SK-N-SH (cell line): ENCODE measurements around the gene GIMAP4. TPM values are rescaled to one million over a fixed set of nuclear protein-coding genes. Genes with fewer than 3 reads are reported as not detected.

Experiments
- CTCF ChIA-PET: fragments of 300-600, 350-600 bp; formaldehyde crosslinking; extraction: SDS; loops from one replicate; lab custom pipeline; 2021; lab: Yijun Ruan, JAX
- POLR2A ChIA-PET: fragments of 350-600 bp; sonication (Branson Sonifier 250); formaldehyde crosslinking; extraction: SDS; loops from one replicate; lab custom pipeline; 2020; ENCODE audit warnings: antibody characterized with exemption, inconsistent platforms; lab: Yijun Ruan, JAX
- DNase-seq: peaks from one replicate; pipeline ENCODE4 v3.0.0; 2012
- H2AFZ ChIP-seq: fragments of 200-600 bp; sonication (generic); 2 replicates; pipeline ENCODE4 v1.8.1; 2016; ENCODE audit warnings: antibody characterized with exemption, mild to moderate bottlenecking, low read depth
- H3F3A ChIP-seq: fragments of 200-600 bp; sonication (generic); replicated peaks from 2 replicates; pipeline ENCODE3; 2016; ENCODE audit warnings: antibody characterized with exemption, mild to moderate bottlenecking; ENCODE audit not compliant: insufficient read depth
- H3K27ac ChIP-seq, 2 experiments: fragments of 200-500 bp in 1 of 2; fragments of 200-600 bp in 1 of 2; sonication (Bioruptor generic) in 1 of 2; sonication (generic), shearing (Covaris generic) in 1 of 2; 2 replicates each; pipeline versions ENCODE4 v1.5.1 to v1.6.1; 2014 to 2016; ENCODE audit warnings: low read depth in 2 of 2, inconsistent platforms in 1 of 2, low read length in 1 of 2, mild to moderate bottlenecking in 1 of 2, mixed read lengths in 1 of 2
- H3K27me3 ChIP-seq: fragments of 200-600 bp; sonication (generic), shearing (Covaris generic); 2 replicates; pipeline ENCODE4 v1.6.1; 2016; ENCODE audit warnings: mixed run types; ENCODE audit not compliant: insufficient read depth
- H3K36me3 ChIP-seq, 2 experiments: fragments of 200-500 bp in 1 of 2; fragments of 200-600 bp in 1 of 2; sonication (Bioruptor generic) in 1 of 2; sonication (generic) in 1 of 2; replicated peaks in 1 of 2; 2 replicates each; pipeline versions ENCODE3 to v1.5.1; 2014 to 2016; ENCODE audit warnings: low read length in 1 of 2, mild to moderate bottlenecking in 1 of 2; ENCODE audit not compliant: insufficient read depth in 2 of 2, control insufficient read depth in 1 of 2
- H3K4me1 ChIP-seq, 2 experiments: fragments of 200-500 bp in 1 of 2; fragments of 200-600 bp in 1 of 2; sonication (Bioruptor generic) in 1 of 2; sonication (generic), shearing (Covaris generic) in 1 of 2; 2 replicates each; pipeline versions ENCODE4 v1.5.1 to v1.6.1; 2014 to 2016; ENCODE audit warnings: low read depth in 1 of 2, low read length in 1 of 2, mixed run types in 1 of 2; ENCODE audit not compliant: insufficient read depth in 2 of 2, control insufficient read depth in 1 of 2
- H3K4me2 ChIP-seq: fragments of 200-600 bp; sonication (generic), shearing (Covaris generic); 2 replicates; pipeline ENCODE4 v1.6.1; 2017; ENCODE audit warnings: mixed run types
- H3K4me3 ChIP-seq, 2 experiments: fragments of 200-500 bp in 1 of 2; fragments of 200-600 bp in 1 of 2; sonication (Bioruptor generic) in 1 of 2; sonication (generic), shearing (Covaris generic) in 1 of 2; 2 replicates each; pipeline versions ENCODE4 v1.5.1 to v1.8.1; 2014 to 2016; ENCODE audit warnings: low read depth in 2 of 2, inconsistent platforms in 1 of 2, low read length in 1 of 2, mild to moderate bottlenecking in 1 of 2, mixed read lengths in 1 of 2, moderate library complexity in 1 of 2
- H3K79me2 ChIP-seq: fragments of 200-600 bp; sonication (generic); 2 replicates; pipeline ENCODE4 v1.8.1; 2017; ENCODE audit warnings: mild to moderate bottlenecking; ENCODE audit not compliant: insufficient read depth
- H3K9ac ChIP-seq: fragments of 200-600 bp; sonication (generic); 2 replicates; pipeline ENCODE4 v1.6.1; 2017; ENCODE audit warnings: mixed run types
- H3K9me2 ChIP-seq: fragments of 200-600 bp; sonication (generic); 2 replicates; pipeline ENCODE4 v1.6.1; 2017; ENCODE audit warnings: mixed run types
- H3K9me3 ChIP-seq: fragments of 200-600 bp; sonication (generic); 2 replicates; pipeline ENCODE4 v1.6.1; 2017; ENCODE audit warnings: mixed run types, mild to moderate bottlenecking, moderate library complexity
- H4K20me1 ChIP-seq: fragments of 200-600 bp; sonication (generic); 2 replicates; pipeline ENCODE4 v1.6.1; 2017; ENCODE audit warnings: mild to moderate bottlenecking, mixed run types; ENCODE audit not compliant: insufficient read depth
- ELF1 ChIP-seq: IDR thresholded peaks from 2 replicates; pipeline ENCODE4 v1.4.0; 2012
- EP300 ChIP-seq, 2 experiments: IDR thresholded peaks; 2 replicates each; pipeline versions ENCODE4 v1.4.0 to v1.6.1; 2012; ENCODE audit warnings: borderline replicate concordance in 1 of 2, low read depth in 1 of 2, low read length in 1 of 2
- EZH2phosphoT487 ChIP-seq: fragments of 200-600 bp; sonication (generic); IDR thresholded peaks from 2 replicates; pipeline ENCODE4 v1.6.1; 2017; ENCODE audit warnings: low read depth, mixed run types, mild to moderate bottlenecking, antibody characterized with exemption, moderate library complexity, borderline replicate concordance
- FOSL2 ChIP-seq: IDR thresholded peaks from 2 replicates; pipeline ENCODE4 v1.4.0; 2012; ENCODE audit warnings: low read depth, mild to moderate bottlenecking, moderate library complexity, borderline replicate concordance
- FOXM1 ChIP-seq: IDR thresholded peaks from 2 replicates; pipeline ENCODE4 v1.4.0; 2012; ENCODE audit warnings: low read depth, mild to moderate bottlenecking
- GABPA ChIP-seq: IDR thresholded peaks from 2 replicates; pipeline ENCODE4 v1.4.0; 2012; ENCODE audit warnings: low read depth, mild to moderate bottlenecking
- GATA2 ChIP-seq: sonication (generic); formaldehyde crosslinking; IDR thresholded peaks from 2 replicates; pipeline ENCODE4 v1.5.0; 2020; ENCODE audit warnings: mild to moderate bottlenecking, missing genetic modification reagents
- IRF3 ChIP-seq: fragments of 150-350 bp; IDR thresholded peaks from 2 replicates; pipeline ENCODE4 v1.6.1; 2016; ENCODE audit warnings: mild to moderate bottlenecking, low read depth, low read length
- MEF2A ChIP-seq: IDR thresholded peaks from 2 replicates; pipeline ENCODE4 v1.4.0; 2012; ENCODE audit warnings: low read depth, borderline replicate concordance
- MXI1 ChIP-seq: IDR thresholded peaks from 2 replicates; pipeline ENCODE4 v1.6.1; 2012; ENCODE audit warnings: mild to moderate bottlenecking, low read depth, low read length, improper control_type of control experiment
- NRF1 ChIP-seq: IDR thresholded peaks from 2 replicates; pipeline ENCODE4 v1.6.1; 2012; ENCODE audit warnings: low read depth, mild to moderate bottlenecking, low read length
- PBX3 ChIP-seq: IDR thresholded peaks from 2 replicates; pipeline ENCODE4; 2012
- POLR2AphosphoS5 ChIP-seq: IDR thresholded peaks from 2 replicates; pipeline ENCODE4 v1.6.1; 2012; ENCODE audit warnings: low read depth, low read length
- RAD21 ChIP-seq: IDR thresholded peaks from 2 replicates; pipeline ENCODE4 v1.6.1; 2012; ENCODE audit warnings: mild to moderate bottlenecking, low read length
- RCOR1 ChIP-seq: fragments of 150-350 bp; IDR thresholded peaks from 2 replicates; pipeline ENCODE4 v1.6.1; 2017; ENCODE audit warnings: antibody characterized with exemption, low read length
- RXRA ChIP-seq: IDR thresholded peaks from 2 replicates; pipeline ENCODE4 v1.4.0; 2012; ENCODE audit warnings: low read depth, mild to moderate bottlenecking, borderline replicate concordance
- SIN3A ChIP-seq: IDR thresholded peaks from 2 replicates; pipeline ENCODE4 v1.6.1; 2012; ENCODE audit warnings: low read depth, mild to moderate bottlenecking, low read length, moderate library complexity, borderline replicate concordance
- SMC3 ChIP-seq: IDR thresholded peaks from 2 replicates; pipeline ENCODE4 v1.6.1; 2012; ENCODE audit warnings: low read depth, low read length, improper control_type of control experiment
- TAF1 ChIP-seq: IDR thresholded peaks from 2 replicates; pipeline ENCODE4 v1.6.1; 2012; ENCODE audit warnings: low read depth, mild to moderate bottlenecking, low read length, moderate library complexity, borderline replicate concordance
- USF2 ChIP-seq: fragments of 150-350 bp; IDR thresholded peaks from 2 replicates; pipeline ENCODE4 v1.6.1; 2017; ENCODE audit warnings: antibody characterized with exemption, low read length, low read depth, borderline replicate concordance
- ZBTB33 ChIP-seq: IDR thresholded peaks from 2 replicates; pipeline ENCODE4 v1.4.0; 2012; ENCODE audit warnings: low read depth, borderline replicate concordance
- WGBS: methylation state at CpG from one replicate; pipeline ENCODE4 v1.1.6; 2017; ENCODE audit warnings: low lambda C conversion rate; 5-methylcytosine and 5-hydroxymethylcytosine counted together
- polyA plus RNA-seq, 3 experiments: library from polyadenylated mRNA; depleted of rRNA; stranded (reverse); fragments of >200 nt; gene quantifications; 2 replicates each; pipeline ENCODE4 v1.2.3, GENCODE V29; 2012

Gene GIMAP4
- polyA plus RNA-seq, 1 of the 3 experiments (the other 2 are of a cell fraction) = not detected

- no peak for DNase-seq
- POLR2A ChIA-PET = no interaction called here
- Histone ChIP-seq H3K79me2 (no peaks in the 10 kb centered on the region), H3K9me3 (peaks cover 6% of the 10 kb centered on the region; the same call in 1 of the 2 replicates), H3K9ac (no peak overlapping the region)
- no peak for TF ChIP-seq RAD21
- TF ChIP-seq ZBTB33 = no peak
- TF ChIP-seq EZH2phosphoT487 = no peak
- TF ChIP-seq FOSL2 = no peak
- no peak for TF ChIP-seq GABPA
- TF ChIP-seq IRF3 = no peak
- no peak for TF ChIP-seq FOXM1
- no peak for TF ChIP-seq SMC3
- no peak for TF ChIP-seq MEF2A
- TF ChIP-seq POLR2AphosphoS5 = no peak
- TF ChIP-seq RCOR1 = no peak
- no peak for TF ChIP-seq USF2
- no peak for TF ChIP-seq ELF1
- TF ChIP-seq, all 33 proteins: peak for 0
- WGBS = 3% methylated on average over 2 of the region's 2 CpGs
- Histone ChIP-seq H3K36me3 (no peaks in the 10 kb centered on the region), H3F3A (no peaks in the 10 kb centered on the region), H3K9me2 (no peaks in the 10 kb centered on the region), H3K27ac (no peak overlapping the region), H2AFZ (no peak overlapping the region), H3K4me3 (no peak overlapping the region), H3K27me3 (no peaks in the 10 kb centered on the region), H3K4me2 (no peak overlapping the region), H3K4me1 (no peaks in the 10 kb centered on the region), H4K20me1 (no peaks in the 10 kb centered on the region)
- CTCF ChIA-PET = interaction anchor here (1.2 kb wide), 1 partner anchor 22 kb away, joined by 3 read pairs; no protein-coding TSS in a partner anchor
Observed at GRCh38 chr7:150562919-150563318, 4.3 kb upstream of the GIMAP4 start.

- no peaks in the 10 kb centered on the region for H3K36me3 ChIP-seq
- H3K9me2 ChIP-seq = no peaks in the 10 kb centered on the region
- H3K4me1 ChIP-seq = no peaks in the 10 kb centered on the region
- H3K4me2 ChIP-seq = no peak overlapping the region
- H3K9me3 ChIP-seq = no peaks in the 10 kb centered on the region
- H3K79me2 ChIP-seq = no peaks in the 10 kb centered on the region
- no peak overlapping the region for H3K9ac ChIP-seq
- ChIA-PET CTCF (interaction anchor here (1.2 to 1.3 kb wide), 2 partner anchors 18 to 23 kb away, joined by 3 read pairs; no protein-coding TSS in a partner anchor), POLR2A (no interaction called here)
- H4K20me1 ChIP-seq = no peaks in the 10 kb centered on the region
- H3F3A ChIP-seq = no peaks in the 10 kb centered on the region
- no peak overlapping the region for H3K27ac ChIP-seq
- TF ChIP-seq NRF1 (no peak), GABPA (no peak), RXRA (no peak), SIN3A (no peak), PBX3 (no peak), EP300 (IDR thresholded peaks at IDR 0.05; ENCODE audit: borderline replicate concordance in 1 of 2, low read depth in 1 of 2, low read length in 1 of 2) (no peak), TAF1 (no peak), MXI1 (no peak), GATA2 (CRISPR knock-in tag) (no peak)
- WGBS = under 1% methylated on average over 5 of the region's 5 CpGs
- H3K27me3 ChIP-seq = no peaks in the 10 kb centered on the region
- H2AFZ ChIP-seq = no peak overlapping the region
- no peak for DNase-seq
- no peak overlapping the region for H3K4me3 ChIP-seq
Observed at GRCh38 chr7:150564006-150564405, 3.2 kb upstream of the GIMAP4 start.
